GM21786 (cell line): Measurements from ENCODE around the gene EFNA5.

Source experiments
- ATAC-seq: cut with Tn5 transposase; IDR thresholded peaks from one replicate; pipeline ENCODE4 v1.9.1; 2021; ENCODE audit not compliant: unreplicated experiment

The EFNA5 gene

GRCh38 chr5:107604990-107605389 is 65.7 kb downstream of the EFNA5 start:
- peak; percentile 46 for ATAC-seq

- ATAC-seq = no peak
Measured at GRCh38 chr5:107604146-107604910, 66.4 kb downstream of the EFNA5 start.

- no peak for ATAC-seq
Measured at GRCh38 chr5:107603349-107603748, 67.4 kb downstream of the EFNA5 start.

DNA sequence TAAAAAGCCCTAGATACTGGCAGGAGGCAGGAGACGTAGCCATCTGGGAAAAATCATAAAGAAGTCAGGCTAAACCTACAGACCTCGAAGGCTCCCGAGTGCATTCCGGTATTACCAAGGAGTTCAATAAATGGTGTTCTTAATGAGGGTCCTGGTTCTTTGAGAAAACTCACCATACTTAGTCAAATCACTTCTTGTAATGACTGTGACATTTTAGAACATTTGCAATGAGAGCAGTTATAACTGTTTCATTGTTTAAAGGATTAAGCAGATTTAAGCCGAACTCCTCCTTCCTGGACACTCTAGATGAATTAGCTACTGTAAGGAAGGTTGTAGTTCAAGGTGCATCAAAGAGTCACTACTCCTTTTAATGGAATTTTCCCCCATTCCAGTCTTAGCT is 67.8 kb downstream of the EFNA5 start:
- no peak for ATAC-seq

GRCh38 chr5:107601076-107601475 is 69.7 kb downstream of the EFNA5 start:
- ATAC-seq = no peak

GRCh38 chr5:107598958-107599357 is 71.8 kb downstream of the EFNA5 start:
- no peak for ATAC-seq

DNA sequence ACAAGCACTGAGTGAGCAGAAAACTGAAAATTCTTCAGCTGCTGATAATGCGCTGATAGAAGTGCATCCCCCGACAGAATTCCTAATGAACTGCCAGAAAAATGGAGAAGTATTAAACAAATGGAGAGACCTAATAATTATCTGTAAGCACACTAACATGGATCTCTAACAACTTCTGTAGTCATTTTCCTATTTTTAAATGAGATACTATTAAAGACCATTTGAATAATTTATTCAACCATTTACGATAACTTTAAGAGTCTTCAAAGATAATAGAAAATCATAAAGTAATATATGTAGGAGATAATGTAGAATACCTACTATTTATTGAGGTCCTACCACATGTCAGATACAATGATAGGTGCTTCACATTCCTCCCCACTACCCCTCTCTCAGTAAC is 72.9 kb downstream of the EFNA5 start:
- ATAC-seq = no peak

DNA sequence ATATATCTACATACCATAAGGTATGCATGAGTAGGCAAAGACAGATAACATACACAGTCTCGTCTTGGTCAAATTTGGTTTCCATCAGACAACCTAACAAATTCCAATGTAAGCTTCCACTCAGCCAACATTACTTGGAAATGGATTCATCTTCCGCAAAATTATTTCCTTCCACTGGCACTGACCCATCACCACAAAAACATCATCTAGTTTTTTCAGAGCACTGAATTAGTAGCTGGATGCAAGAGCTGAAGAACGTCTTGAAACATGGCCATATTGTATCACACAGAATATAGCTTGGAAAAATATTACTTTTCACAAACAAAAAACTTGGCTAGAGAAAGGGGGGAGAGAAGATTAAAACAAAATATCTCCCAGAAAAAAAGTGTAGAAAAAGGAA is 73.5 kb downstream of the EFNA5 start:
- no peak for ATAC-seq

- ATAC-seq = no peak
Measured at GRCh38 chr5:107594253-107595045, 76.3 kb downstream of the EFNA5 start.

- no peak for ATAC-seq
Measured at GRCh38 chr5:107593009-107593408, 77.7 kb downstream of the EFNA5 start.

- no peak for ATAC-seq
Measured at GRCh38 chr5:107592515-107592914, 78.2 kb downstream of the EFNA5 start.

- no peak for ATAC-seq
Measured at GRCh38 chr5:107590686-107591085, 80.1 kb downstream of the EFNA5 start.

DNA sequence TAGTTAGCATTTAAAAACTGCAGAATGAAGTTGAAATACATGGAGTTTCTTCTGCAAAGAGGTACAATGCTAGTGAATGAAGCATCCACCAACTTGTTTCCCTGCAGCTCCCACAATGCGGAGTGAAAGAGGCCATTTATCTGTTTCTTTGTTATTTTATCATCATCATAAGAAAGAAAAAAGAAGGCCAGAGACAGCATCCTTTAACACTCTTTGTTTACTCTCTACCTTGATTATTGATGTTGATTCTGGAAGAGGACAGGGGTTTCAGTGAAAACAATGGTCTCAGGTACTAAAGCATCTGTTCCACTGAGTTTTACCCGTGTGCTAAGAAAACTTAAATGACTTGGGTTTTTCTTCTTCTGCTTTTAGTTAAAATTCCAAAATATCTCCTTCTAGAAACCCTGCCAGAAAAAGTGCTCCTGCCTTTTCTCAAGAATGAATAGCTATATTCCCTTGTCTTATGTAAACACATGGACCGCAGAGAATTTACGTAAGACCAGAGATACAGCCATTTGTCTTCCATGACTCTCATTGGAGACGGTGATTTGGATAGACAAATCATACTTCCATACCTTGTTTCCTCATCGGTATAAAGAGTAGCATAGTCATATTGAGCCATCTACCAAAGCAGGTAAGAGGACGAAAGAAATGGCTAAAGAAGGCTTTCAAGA is 81.1 kb downstream of the EFNA5 start:
- no peak for ATAC-seq

- no peak for ATAC-seq
Measured at GRCh38 chr5:107582625-107583024, 88.1 kb downstream of the EFNA5 start.

GRCh38 chr5:107580889-107581820 is 89.6 kb downstream of the EFNA5 start:
- no peak for ATAC-seq

- no peak for ATAC-seq
Measured at GRCh38 chr5:107578051-107578635, 92.6 kb downstream of the EFNA5 start.

- no peak for ATAC-seq
Measured at GRCh38 chr5:107577394-107577950, 93.3 kb downstream of the EFNA5 start.

- ATAC-seq = no peak
Measured at GRCh38 chr5:107576736-107577393, 93.9 kb downstream of the EFNA5 start.

DNA sequence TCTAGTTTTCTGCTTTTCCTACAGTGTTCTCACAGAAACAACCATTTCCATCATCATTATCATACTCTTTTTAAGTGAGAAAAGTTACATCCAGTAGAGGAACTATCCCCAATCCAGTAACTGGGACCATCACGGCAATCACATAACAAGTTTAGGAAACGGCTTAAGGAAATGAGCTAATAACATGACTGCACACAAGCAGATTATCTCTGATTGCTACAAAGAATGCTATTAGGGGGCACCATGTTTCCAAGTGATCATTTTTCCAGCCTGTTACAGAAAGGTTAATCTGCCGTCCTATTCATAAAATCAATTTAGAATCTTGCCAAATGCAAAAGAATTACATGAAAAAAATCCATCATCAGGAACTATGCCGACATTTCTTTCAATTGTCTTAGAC is 94.6 kb downstream of the EFNA5 start:
- ATAC-seq = no peak

GRCh38 chr5:107574287-107574686 is 96.5 kb downstream of the EFNA5 start:
- no peak for ATAC-seq
